Activated CD4-positive, alpha-beta T cell treated with anti-CD3 and anti-CD28 coated beads for 36 hours (primary cell): ENCODE data around the gene CCDC85A. TPM values are rescaled to one million over a fixed set of nuclear protein-coding genes. Genes with fewer than 3 reads are reported as not detected.

Source experiments
- ATAC-seq: fragments of 200-7000 bp; cut with Tn5 transposase; one replicate; pipeline ENCODE4 v1.10.0; 2021; ENCODE audit warnings: mild to moderate bottlenecking, moderate library complexity
- CTCF ChIA-PET: fragments of 350-600 bp; sonication (Branson Sonifier 250); formaldehyde crosslinking; loops from one replicate; lab custom pipeline; 2021; ENCODE audit warnings: antibody characterized with exemption; lab: Charles Lee
- POLR2A ChIA-PET: fragments of 350-600 bp; sonication (Branson Sonifier 250); formaldehyde crosslinking; loops from one replicate; lab custom pipeline; 2021; ENCODE audit warnings: antibody characterized with exemption, inconsistent platforms; lab: Charles Lee
- DNase-seq: peaks from one replicate; pipeline ENCODE4 v3.0.0-alpha.2; 2020
- H3K27ac Mint-ChIP-seq: one replicate; pipeline ENCODE4 v1.8.0; 2021; ENCODE audit warnings: mixed read lengths
- H3K27me3 Mint-ChIP-seq: one replicate; pipeline ENCODE4 v1.8.0; 2021; ENCODE audit warnings: mixed read lengths
- H3K36me3 Mint-ChIP-seq: one replicate; pipeline ENCODE4 v1.8.0; 2021; ENCODE audit warnings: low read depth, mixed read lengths
- H3K4me1 Mint-ChIP-seq: one replicate; pipeline ENCODE4 v1.8.0; 2021; ENCODE audit warnings: mixed read lengths
- H3K4me3 Mint-ChIP-seq: one replicate; pipeline ENCODE4 v1.8.0; 2021; ENCODE audit warnings: mild to moderate bottlenecking, moderate library complexity, mixed read lengths
- H3K9me3 Mint-ChIP-seq: one replicate; pipeline ENCODE4 v1.8.0; 2021; ENCODE audit warnings: low read depth, mixed read lengths
- intact Hi-C, 2 experiments: fragments of 100-400 bp; cut with DNase I in 1 of 2; cut with micrococcal nuclease in 1 of 2; formaldehyde crosslinking; loops; one replicate each; pipeline versions ENCODE4 v1.14.2 to v1.15.1; 2022 to 2024; cut with DNase I, micrococcal nuclease
- total RNA-seq, 2 experiments: library from RNA; stranded (reverse); gene quantifications; one replicate each; pipeline ENCODE4 v1.2.3, GENCODE V29; 2021

The CCDC85A gene
- total RNA-seq, 2 experiments from 2014 or later: not detected

GRCh38 chr2:56197816-56198215 is 14.0 kb downstream of the CCDC85A start:
- ChIA-PET CTCF (no interaction called here), POLR2A (no interaction called here)
- H3K4me3 Mint-ChIP-seq: no peak overlapping the region
- intact Hi-C loops: no loop called here
- no peaks in the 10 kb centered on the region for H3K36me3 Mint-ChIP-seq
- H3K27me3 Mint-ChIP-seq: peaks cover under 1% of the 10 kb centered on the region
- no peak for ATAC-seq
- no peaks in the 10 kb centered on the region for H3K4me1 Mint-ChIP-seq
- DNase-seq: no peak
- H3K27ac Mint-ChIP-seq: no peak overlapping the region
- H3K9me3 Mint-ChIP-seq: no peaks in the 10 kb centered on the region

DNA sequence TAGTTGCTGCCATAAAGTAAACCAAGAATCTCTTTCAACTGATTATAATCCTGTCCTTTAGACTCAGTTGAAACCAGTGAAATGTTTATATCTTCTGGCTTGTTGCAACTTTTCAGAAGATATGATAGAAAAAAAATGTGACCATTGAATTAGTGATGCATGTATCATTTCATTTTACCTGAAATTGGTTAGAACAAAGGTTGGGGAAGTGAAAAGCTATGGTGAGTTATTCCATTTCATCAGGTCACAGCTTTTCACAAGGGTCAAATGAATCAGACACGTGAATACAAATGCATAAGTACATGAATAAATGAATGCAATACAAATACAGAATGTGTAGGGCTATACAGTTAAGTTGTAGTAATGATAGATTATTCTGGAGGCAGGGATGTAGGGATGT is 15.1 kb downstream of the CCDC85A start:
- DNase-seq (no peak), ATAC-seq (no peak)
- intact Hi-C loops: no loop called here
- H3K4me1 Mint-ChIP-seq: no peaks in the 10 kb centered on the region
- peaks cover 2% of the 10 kb centered on the region for H3K27me3 Mint-ChIP-seq
- no peak overlapping the region for H3K27ac Mint-ChIP-seq
- ChIA-PET POLR2A (interaction anchor here (0.7 kb wide), 1 partner anchor 38 kb away, joined by 3 read pairs; no protein-coding TSS in a partner anchor), CTCF (interaction anchor here (0.6 to 1.4 kb wide), 2 partner anchors 16 to 551 kb away, joined by 3 read pairs; no protein-coding TSS in a partner anchor)
- no peak overlapping the region for H3K4me3 Mint-ChIP-seq
- H3K9me3 Mint-ChIP-seq: no peaks in the 10 kb centered on the region
- H3K36me3 Mint-ChIP-seq: no peaks in the 10 kb centered on the region

GRCh38 chr2:56199492-56199891 is 15.7 kb downstream of the CCDC85A start:
- Mint-ChIP-seq H3K4me3 (no peak overlapping the region), H3K36me3 (no peaks in the 10 kb centered on the region), H3K27ac (no peak overlapping the region), H3K9me3 (no peaks in the 10 kb centered on the region), H3K4me1 (no peaks in the 10 kb centered on the region), H3K27me3 (peaks cover 2% of the 10 kb centered on the region)
- CTCF ChIA-PET: interaction anchor here (0.6 to 1.4 kb wide), 2 partner anchors 16 to 551 kb away, joined by 3 read pairs; no protein-coding TSS in a partner anchor
- ATAC-seq (no peak), DNase-seq (no peak)
- POLR2A ChIA-PET: no interaction called here
- intact Hi-C loops: no loop called here

DNA sequence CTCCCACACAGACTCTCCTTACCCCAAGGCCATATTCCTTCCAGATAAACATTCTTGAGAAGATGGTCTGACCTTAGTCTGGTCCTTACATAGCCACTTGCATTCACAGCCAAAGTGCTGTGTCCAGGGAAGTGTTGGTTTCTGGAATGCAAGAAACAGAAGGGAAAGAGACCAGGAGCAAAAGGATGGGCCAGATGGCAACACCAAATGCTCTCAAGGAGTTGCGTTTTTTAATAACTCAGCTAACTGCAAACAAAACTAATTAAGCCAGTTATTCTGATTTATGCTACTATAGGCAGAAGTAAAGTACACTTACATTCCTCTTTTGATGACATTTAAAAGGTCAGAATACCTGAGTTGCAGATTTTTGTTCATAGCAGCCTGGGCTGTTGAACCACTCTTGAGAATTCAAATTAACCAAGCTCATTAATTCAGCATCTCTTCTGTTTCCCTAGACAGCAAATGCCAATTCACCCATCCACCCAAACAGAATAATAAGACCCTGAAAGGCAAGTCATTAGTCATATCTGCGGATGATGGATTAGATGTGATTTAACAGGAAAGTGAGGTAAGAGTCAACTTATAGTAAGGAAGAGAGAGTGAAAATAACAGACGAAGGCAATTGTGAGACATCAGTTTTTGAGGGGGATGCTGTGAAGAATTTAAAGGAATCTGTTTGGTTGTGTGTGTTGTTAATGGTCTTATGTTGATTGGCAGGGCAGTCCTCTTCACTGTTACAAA is 18.8 kb downstream of the CCDC85A start:
- CTCF ChIA-PET: interaction anchor here (0.8 to 1.6 kb wide), 2 partner anchors 19 to 1030 kb away, joined by 3 to 4 read pairs; partner anchors contain the start of gene CCDC85A
- DNase-seq: no peak

DNA sequence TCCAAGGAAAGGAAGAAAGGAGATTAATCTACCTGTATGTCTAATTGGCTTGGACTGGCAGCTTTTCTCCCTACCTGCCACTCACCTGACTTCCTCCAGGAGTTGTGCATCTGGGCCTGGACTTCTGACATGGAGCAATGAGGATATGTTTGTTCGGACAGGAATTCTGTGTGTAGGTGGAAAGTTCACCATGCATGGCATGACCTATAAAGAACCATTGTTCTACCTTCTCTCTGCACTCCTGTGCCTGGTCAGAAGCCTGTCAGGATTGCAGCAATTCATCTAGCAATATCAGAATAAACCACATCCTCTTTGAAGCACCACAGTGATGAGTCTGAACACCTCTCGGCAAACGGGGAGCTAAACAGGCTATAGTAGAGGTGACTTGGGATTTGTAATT is 20.8 kb downstream of the CCDC85A start:
- no peak for ATAC-seq
- intact Hi-C loops: no loop called here
- DNase-seq: no peak
- Mint-ChIP-seq H3K27ac (no peak overlapping the region), H3K9me3 (no peaks in the 10 kb centered on the region), H3K36me3 (no peaks in the 10 kb centered on the region), H3K4me3 (no peak overlapping the region), H3K4me1 (no peaks in the 10 kb centered on the region), H3K27me3 (peaks cover 2% of the 10 kb centered on the region)
- ChIA-PET CTCF (no interaction called here), POLR2A (no interaction called here)

More for the DNA sequence above, 18.8 kb downstream of the CCDC85A start:
- intact Hi-C loops: no loop called here
- Mint-ChIP-seq H3K36me3 (no peaks in the 10 kb centered on the region), H3K27ac (no peak overlapping the region), H3K4me1 (no peaks in the 10 kb centered on the region), H3K27me3 (peaks cover 2% of the 10 kb centered on the region), H3K9me3 (no peaks in the 10 kb centered on the region), H3K4me3 (no peak overlapping the region)
- POLR2A ChIA-PET: no interaction called here
- no peak for ATAC-seq

DNA sequence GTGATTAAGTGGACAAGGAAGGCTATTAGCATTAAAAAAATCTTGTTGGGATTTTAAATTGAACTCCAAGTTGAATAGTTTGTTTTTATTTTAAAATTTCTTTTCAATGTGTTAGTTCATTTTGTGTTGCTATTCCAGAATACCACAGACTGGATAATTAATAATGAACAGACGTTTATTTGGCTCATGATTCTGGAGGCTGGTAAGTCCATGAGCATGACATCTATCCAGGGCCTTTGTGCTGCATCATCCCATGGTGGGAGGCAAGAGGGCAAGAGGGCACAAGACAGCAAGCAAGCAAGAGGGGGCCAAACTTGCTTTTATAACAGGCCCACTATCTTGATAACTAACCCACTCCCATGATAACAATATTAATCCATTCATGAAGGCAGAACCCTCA is 22.5 kb downstream of the CCDC85A start:
- H3K4me3 Mint-ChIP-seq: no peak overlapping the region
- H3K27ac Mint-ChIP-seq: no peak overlapping the region
- DNase-seq (no peak), ATAC-seq (no peak)
- ChIA-PET POLR2A (no interaction called here), CTCF (no interaction called here)
- no peaks in the 10 kb centered on the region for H3K36me3 Mint-ChIP-seq
- no peaks in the 10 kb centered on the region for H3K4me1 Mint-ChIP-seq
- H3K9me3 Mint-ChIP-seq: no peaks in the 10 kb centered on the region
- intact Hi-C loops: no loop called here
- H3K27me3 Mint-ChIP-seq: peaks cover 2% of the 10 kb centered on the region

DNA sequence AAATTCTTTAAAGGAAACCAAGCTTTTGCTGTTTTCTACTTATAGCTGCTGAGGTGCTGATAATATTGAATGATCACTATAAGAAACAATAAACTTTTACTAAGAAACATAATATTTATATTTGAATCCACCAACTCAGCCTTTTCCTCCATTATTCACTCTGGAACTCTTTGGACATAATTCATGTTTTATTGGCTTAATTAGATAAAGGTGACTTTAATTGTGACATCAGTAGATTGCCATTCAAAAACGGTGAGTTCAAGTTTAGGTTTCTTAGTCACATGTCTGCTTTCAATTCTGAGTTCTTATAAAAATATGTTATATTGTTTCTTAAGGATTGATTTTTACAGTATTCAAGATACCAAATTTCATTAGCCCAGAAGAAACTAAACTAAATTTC is 24.0 kb downstream of the CCDC85A start:
- Mint-ChIP-seq H3K36me3 (no peaks in the 10 kb centered on the region), H3K9me3 (no peaks in the 10 kb centered on the region), H3K27ac (no peak overlapping the region), H3K4me3 (no peak overlapping the region), H3K27me3 (peaks cover 2% of the 10 kb centered on the region), H3K4me1 (no peaks in the 10 kb centered on the region)
- ATAC-seq: no peak
- intact Hi-C loops: no loop called here
- no peak for DNase-seq
- ChIA-PET POLR2A (no interaction called here), CTCF (no interaction called here)

- ChIA-PET CTCF (no interaction called here), POLR2A (no interaction called here)
- ATAC-seq (no peak), DNase-seq (no peak)
- Mint-ChIP-seq H3K27ac (no peak overlapping the region), H3K36me3 (no peaks in the 10 kb centered on the region), H3K4me1 (no peaks in the 10 kb centered on the region), H3K4me3 (no peak overlapping the region), H3K27me3 (no peaks in the 10 kb centered on the region), H3K9me3 (no peaks in the 10 kb centered on the region)
- intact Hi-C loops: no loop called here
Observed at GRCh38 chr2:56208380-56208779, 24.6 kb downstream of the CCDC85A start.

GRCh38 chr2:56209701-56210100 is 25.9 kb downstream of the CCDC85A start:
- no peak for DNase-seq
- intact Hi-C loops: no loop called here
- Mint-ChIP-seq H3K27me3 (no peaks in the 10 kb centered on the region), H3K27ac (no peak overlapping the region), H3K4me1 (no peaks in the 10 kb centered on the region), H3K36me3 (no peaks in the 10 kb centered on the region), H3K9me3 (no peaks in the 10 kb centered on the region), H3K4me3 (no peak overlapping the region)
- CTCF ChIA-PET: interaction anchor here (0.6 kb wide), 1 partner anchor 1267 kb away, joined by 3 read pairs; no protein-coding TSS in a partner anchor
- no peak for ATAC-seq
- POLR2A ChIA-PET: no interaction called here

GRCh38 chr2:56210291-56210690 is 26.5 kb downstream of the CCDC85A start:
- Mint-ChIP-seq H3K27ac (no peak overlapping the region), H3K36me3 (no peaks in the 10 kb centered on the region), H3K4me3 (no peak overlapping the region), H3K4me1 (no peaks in the 10 kb centered on the region), H3K27me3 (no peaks in the 10 kb centered on the region), H3K9me3 (no peaks in the 10 kb centered on the region)
- DNase-seq: no peak
- intact Hi-C loops: no loop called here
- ATAC-seq: no peak
- ChIA-PET POLR2A (no interaction called here), CTCF (no interaction called here)

- Mint-ChIP-seq H3K9me3 (no peaks in the 10 kb centered on the region), H3K4me3 (no peak overlapping the region), H3K4me1 (no peaks in the 10 kb centered on the region), H3K36me3 (no peaks in the 10 kb centered on the region), H3K27me3 (no peaks in the 10 kb centered on the region), H3K27ac (no peak overlapping the region)
- ChIA-PET CTCF (no interaction called here), POLR2A (no interaction called here)
- ATAC-seq (no peak), DNase-seq (no peak)
- intact Hi-C loops: no loop called here
Observed at GRCh38 chr2:56211048-56211447, 27.3 kb downstream of the CCDC85A start.

- H3K4me3 Mint-ChIP-seq: no peak overlapping the region
- no peak overlapping the region for H3K27ac Mint-ChIP-seq
- DNase-seq (no peak), ATAC-seq (no peak)
- no peaks in the 10 kb centered on the region for H3K9me3 Mint-ChIP-seq
- ChIA-PET CTCF (no interaction called here), POLR2A (no interaction called here)
- H3K36me3 Mint-ChIP-seq: no peaks in the 10 kb centered on the region
- no peaks in the 10 kb centered on the region for H3K27me3 Mint-ChIP-seq
- H3K4me1 Mint-ChIP-seq: no peaks in the 10 kb centered on the region
- intact Hi-C loops: no loop called here
Observed at GRCh38 chr2:56215911-56216310, 32.1 kb downstream of the CCDC85A start.
